ENCODE measurements around the gene INTS11. TPM values are rescaled to one million over a fixed set of nuclear protein-coding genes. Genes with fewer than 3 reads are reported as not detected.
A peak's percentile ranks its signal among the peaks of the same experiment; 100 is the strongest.

INTS11 gene
- total RNA-seq, 4 donors from 2014 or later, result 61.5 to 82.0 (median 63.6) TPM

DNA sequence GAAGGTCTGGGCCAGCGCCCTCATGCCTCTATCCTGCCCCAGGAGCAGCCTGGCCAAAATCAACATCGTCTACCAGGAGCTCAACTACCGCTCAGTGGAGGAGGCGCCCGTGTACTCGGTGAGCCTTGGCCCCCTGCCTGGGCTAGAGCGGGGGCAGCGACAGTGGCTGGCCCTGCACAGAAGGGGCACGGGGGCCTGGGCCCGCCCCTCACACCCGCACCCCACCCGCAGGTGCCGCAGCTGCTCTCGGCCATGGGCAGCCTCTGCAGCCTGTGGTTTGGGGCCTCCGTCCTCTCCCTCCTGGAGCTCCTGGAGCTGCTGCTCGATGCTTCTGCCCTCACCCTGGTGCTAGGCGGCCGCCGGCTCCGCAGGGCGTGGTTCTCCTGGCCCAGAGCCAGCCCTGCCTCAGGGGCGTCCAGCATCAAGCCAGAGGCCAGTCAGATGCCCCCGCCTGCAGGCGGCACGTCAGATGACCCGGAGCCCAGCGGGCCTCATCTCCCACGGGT is 33.4 kb downstream of the INTS11 start:
- Histone ChIP-seq H3K27me3 (peaks cover 0 to 25% (median 0%) of the 10 kb centered on the region in 4 donors), H3K27ac (no peak overlapping the region), H3K9me3 (no peaks in the 10 kb centered on the region), H3K4me3 (no peak overlapping the region), H3K36me3 (peaks cover 1 to 38% (median 9%) of the 10 kb centered on the region in 3 donors), H3K4me1 (peaks cover 9 to 23% (median 11%) of the 10 kb centered on the region in 3 donors)
- intact Hi-C loops (cut with DNase I), result loop anchor here (5.0 to 10.0 kb wide), 2 partner anchors 169 to 256 kb away; no protein-coding TSS in a partner anchor
- no peak for DNase-seq
- no CpG with 5 or more reads among the region's 28 CpGs for WGBS, 2 donors
- TF ChIP-seq CTCF (IDR thresholded peaks at IDR 0.05) (no peak), POLR2A (IDR thresholded peaks at IDR 0.05) (no peak)

GRCh38 chr1:1290238-1290731 is 34.2 kb downstream of the INTS11 start:
- H3K4me3 ChIP-seq, result no peak overlapping the region
- peaks cover 0 to 30% (median under 1%) of the 10 kb centered on the region in 3 donors for H3K36me3 ChIP-seq
- TF ChIP-seq CTCF (IDR thresholded peaks at IDR 0.05) (peak; percentile 46 to 85 (median 66)), POLR2A (IDR thresholded peaks at IDR 0.05) (no peak)
- no peaks in the 10 kb centered on the region for H3K9me3 ChIP-seq
- H3K27ac ChIP-seq, result no peak overlapping the region
- peaks cover 0 to 33% (median 0%) of the 10 kb centered on the region in 4 donors for H3K27me3 ChIP-seq
- peaks cover 9 to 30% (median 11%) of the 10 kb centered on the region in 3 donors for H3K4me1 ChIP-seq
- intact Hi-C loops (cut with DNase I), result loop anchor here (5.0 to 10.0 kb wide), 2 partner anchors 168 to 255 kb away; no protein-coding TSS in a partner anchor
- 17 to 45% methylated on average over 1 to 12 of the region's 15 CpGs for WGBS, 2 donors
- DNase-seq, result no peak

DNA sequence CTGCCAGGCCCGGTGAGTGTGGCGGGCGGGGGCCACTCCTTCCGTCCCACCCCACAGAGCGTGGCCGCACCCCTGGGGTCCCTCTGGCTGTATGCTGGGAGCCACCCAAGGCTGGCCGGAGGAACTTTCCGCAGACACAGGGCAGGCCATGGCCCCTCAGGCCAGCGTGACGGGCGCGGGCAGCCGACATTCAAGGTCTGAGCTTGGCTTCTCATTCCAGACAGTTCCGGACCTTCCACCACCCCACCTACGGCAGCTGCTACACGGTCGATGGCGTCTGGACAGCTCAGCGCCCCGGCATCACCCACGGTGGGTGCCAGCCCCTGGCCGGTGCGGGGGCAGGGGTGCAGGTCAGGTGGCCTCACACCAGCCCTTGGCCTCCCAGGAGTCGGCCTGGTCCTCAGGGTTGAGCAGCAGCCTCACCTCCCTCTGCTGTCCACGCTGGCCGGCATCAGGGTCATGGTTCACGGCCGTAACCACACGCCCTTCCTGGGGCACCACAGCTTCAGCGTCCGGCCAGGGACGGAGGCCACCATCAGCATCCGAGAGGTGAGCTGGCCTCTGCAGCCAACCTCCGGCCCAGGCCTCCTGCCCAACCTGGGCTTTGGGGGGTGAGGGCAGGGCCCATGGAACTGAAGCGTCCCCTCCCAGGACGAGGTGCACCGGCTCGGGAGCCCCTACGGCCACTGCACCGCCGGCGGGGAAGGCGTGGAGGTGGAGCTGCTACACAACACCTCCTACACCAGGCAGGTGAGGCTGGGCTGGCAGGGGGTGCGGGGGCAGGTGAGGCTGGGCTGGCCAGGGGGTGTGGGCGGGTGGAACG is 37.0 kb downstream of the INTS11 start:
- Histone ChIP-seq H3K27me3 (peaks cover 0 to 44% (median 0%) of the 10 kb centered on the region in 4 donors), H3K9me3 (no peaks in the 10 kb centered on the region), H3K27ac (no peak overlapping the region), H3K36me3 (peaks cover 0 to 2% (median 0%) of the 10 kb centered on the region in 3 donors), H3K4me3 (no peak overlapping the region), H3K4me1 (peaks cover 9 to 43% (median 11%) of the 10 kb centered on the region in 3 donors)
- no peak for DNase-seq
- 37 to 79% methylated on average over 2 to 18 of the region's 46 CpGs for WGBS, 2 donors
- TF ChIP-seq CTCF (IDR thresholded peaks at IDR 0.05), result no peak
- intact Hi-C loops (cut with DNase I), result no loop called here

DNA sequence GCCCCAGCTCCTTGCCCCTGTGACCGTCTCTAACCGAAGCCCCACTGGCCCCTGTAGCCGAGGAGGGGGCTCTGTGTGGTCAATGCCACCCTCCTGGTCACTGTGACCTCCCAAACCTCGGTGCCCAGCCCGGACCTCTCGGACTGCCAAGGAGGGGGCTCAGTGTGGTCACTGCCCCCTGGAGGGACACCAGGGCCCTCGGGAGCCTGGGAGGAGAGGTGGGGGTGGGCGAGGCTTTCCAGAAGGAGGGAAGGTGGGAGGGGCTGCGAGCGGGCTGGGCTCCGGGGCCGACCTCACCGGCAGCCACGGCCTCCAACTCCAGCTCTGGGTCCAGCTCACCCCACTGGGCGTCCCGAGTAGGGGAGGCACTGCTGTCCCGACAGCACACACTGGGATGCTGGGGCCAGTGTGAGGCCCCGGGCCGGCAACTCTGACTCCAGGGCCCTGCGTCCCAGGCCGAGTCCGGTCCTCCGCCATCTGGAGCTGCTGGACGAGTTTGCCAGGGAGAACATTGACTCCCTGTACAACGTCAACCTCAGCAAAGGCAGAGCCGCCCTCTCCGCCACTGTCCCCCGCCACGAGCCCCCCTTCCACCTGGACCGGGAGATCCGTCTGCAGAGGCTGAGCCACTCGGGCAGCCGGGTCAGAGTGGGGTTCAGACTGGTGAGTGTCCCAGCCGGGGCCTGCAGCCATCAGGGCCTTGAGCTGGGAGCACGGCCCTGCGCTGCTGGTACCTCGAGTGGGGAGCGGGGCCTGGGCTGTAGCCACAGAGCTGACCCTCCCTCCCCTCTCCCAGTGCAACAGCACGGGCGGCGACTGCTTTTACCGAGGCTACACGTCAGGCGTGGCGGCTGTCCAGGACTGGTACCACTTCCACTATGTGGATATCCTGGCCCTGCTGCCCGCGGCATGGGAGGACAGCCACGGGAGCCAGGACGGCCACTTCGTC is 37.9 kb downstream of the INTS11 start:
- peaks cover 0 to 44% (median 0%) of the 10 kb centered on the region in 4 donors for H3K27me3 ChIP-seq

More for the DNA sequence above, 37.9 kb downstream of the INTS11 start:
- intact Hi-C loops (cut with DNase I), result no loop called here
- no peak overlapping the region for H3K4me3 ChIP-seq
- H3K36me3 ChIP-seq, result no peaks in the 10 kb centered on the region
- WGBS, 2 donors, result 20 to 50% methylated on average over 1 to 2 of the region's 50 CpGs
- H3K9me3 ChIP-seq, result no peaks in the 10 kb centered on the region
- peaks cover 15 to 43% (median 16%) of the 10 kb centered on the region in 3 donors for H3K4me1 ChIP-seq
- TF ChIP-seq POLR2A (IDR thresholded peaks at IDR 0.05) (no peak), CTCF (IDR thresholded peaks at IDR 0.05) (no peak)
- DNase-seq, result no peak
- no peak overlapping the region for H3K27ac ChIP-seq
